ENCODE measurements around the gene GLS.
"Not testable (repeated sequence)": the region's sequence is repeated elsewhere in the genome, so short reads cannot be mapped to it uniquely, and the experiment has no call there.

Gene GLS

GRCh38 chr2:190933361-190933760 is 52.7 kb downstream of the GLS start:
- no peak for DNase-seq (ENCODE audit: low read depth)

GRCh38 chr2:190935054-190935453 is 54.4 kb downstream of the GLS start:
- DNase-seq (ENCODE audit: low read depth) = no peak

- DNase-seq (ENCODE audit: low read depth) = peak; percentile 63
Observed at GRCh38 chr2:190938771-190939335, 58.2 kb downstream of the GLS start.

GRCh38 chr2:190940454-190940853 is 59.8 kb downstream of the GLS start:
- peak; percentile 33 for DNase-seq (ENCODE audit: low read depth)

DNA sequence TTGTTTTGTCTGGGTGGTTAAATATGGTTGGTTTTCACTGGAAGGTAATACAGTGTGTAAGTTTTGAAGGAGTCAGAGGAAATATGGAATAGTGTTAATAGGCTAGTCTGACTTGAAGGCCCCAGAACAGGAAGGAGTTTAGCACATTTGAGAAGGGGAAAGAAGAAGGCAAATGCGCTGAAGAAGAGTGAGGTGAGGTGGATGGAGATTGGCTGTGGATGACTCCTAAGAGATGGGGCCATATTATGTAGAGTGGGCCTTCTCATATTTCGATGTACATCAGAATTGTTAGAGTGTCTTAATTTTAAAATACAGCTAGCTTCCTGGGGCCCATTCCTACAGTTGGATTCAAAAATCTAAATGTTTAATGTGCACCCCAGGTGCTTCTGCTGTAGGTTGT is 61.0 kb downstream of the GLS start:
- no peak for DNase-seq (ENCODE audit: low read depth)

- DNase-seq (ENCODE audit: low read depth) = no peak
Observed at GRCh38 chr2:190942697-190943096, 62.1 kb downstream of the GLS start.

GRCh38 chr2:190943706-190944105 is 63.1 kb downstream of the GLS start:
- DNase-seq (ENCODE audit: low read depth) = no peak

GRCh38 chr2:190947141-190947540 is 66.5 kb downstream of the GLS start:
- no peak for DNase-seq (ENCODE audit: low read depth)

DNA sequence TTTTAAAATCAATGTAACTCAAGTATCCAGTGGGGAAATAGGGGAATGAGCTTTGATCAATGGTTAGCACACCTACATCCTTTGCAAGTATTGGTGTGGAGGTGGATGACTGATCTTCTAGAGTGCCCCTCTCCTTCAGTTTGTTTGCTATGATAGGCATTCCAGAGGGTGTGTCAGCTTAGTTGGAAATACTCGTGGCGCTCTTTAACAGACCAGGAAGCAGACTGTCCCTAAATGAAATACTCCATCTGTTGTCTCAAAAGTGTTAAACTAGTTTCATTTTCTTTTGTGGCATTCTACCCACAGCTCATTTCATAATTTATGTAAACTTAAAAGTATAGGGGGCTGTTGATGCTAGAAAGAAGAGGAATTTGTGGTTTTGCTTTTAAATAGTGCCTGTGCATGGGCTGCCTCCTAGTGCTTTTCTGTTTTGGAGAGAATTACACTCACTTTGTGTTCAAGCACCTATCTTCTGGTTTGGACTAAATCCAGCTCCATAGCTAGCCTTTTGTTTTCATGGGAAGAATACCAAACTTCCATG is 67.2 kb downstream of the GLS start:
- peak; percentile 55 for DNase-seq (ENCODE audit: low read depth)

DNA sequence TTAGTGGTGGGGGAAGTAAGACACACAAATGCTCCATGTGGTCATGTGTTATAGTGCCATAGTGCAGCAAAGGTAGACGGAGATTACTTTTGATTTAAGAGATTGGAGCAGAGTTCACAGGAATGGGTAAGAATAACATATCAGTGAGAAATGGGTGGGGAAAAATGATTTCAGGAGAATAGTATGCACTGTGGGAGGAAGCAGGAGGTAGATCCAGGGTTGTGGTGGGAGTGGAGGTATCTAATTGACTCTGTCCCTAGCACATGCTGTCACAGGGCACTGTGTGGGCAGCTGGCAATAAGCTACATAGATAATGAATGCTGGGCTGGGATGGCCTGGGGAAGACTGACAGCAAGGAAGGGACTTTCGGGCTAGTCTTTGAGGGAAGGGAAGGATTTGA is 68.0 kb downstream of the GLS start:
- no peak for DNase-seq (ENCODE audit: low read depth)

DNA sequence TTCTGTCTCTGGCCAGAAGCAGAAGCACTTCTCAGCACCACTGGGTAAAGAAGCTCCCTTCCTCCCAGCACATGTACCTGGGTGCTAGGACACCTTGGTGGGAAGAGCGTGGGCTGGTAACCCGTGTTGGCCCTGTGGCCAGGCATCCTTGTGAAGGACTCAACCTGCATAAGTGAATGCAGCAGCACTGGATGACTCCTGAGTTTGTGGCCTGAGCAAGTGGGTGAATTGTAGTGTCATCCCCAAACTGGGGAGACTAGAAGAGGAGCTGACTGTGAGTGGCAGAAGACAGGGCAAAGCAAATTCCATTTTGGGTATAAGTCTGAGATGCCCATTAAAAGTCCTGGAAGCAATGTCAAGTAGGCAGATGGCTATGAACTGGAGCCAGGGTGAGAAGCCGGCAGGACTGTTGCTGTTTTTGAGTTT is 70.0 kb downstream of the GLS start:
- DNase-seq (ENCODE audit: low read depth) = no peak

GRCh38 chr2:190953257-190953656 is 72.6 kb downstream of the GLS start:
- DNase-seq (ENCODE audit: low read depth) = no peak

GRCh38 chr2:190959911-190960788 is 79.5 kb downstream of the GLS start:
- no peak for DNase-seq (ENCODE audit: low read depth)

- not testable (repeated sequence) for DNase-seq (ENCODE audit: low read depth)
Observed at GRCh38 chr2:190961117-190961516, 80.5 kb downstream of the GLS start.

DNA sequence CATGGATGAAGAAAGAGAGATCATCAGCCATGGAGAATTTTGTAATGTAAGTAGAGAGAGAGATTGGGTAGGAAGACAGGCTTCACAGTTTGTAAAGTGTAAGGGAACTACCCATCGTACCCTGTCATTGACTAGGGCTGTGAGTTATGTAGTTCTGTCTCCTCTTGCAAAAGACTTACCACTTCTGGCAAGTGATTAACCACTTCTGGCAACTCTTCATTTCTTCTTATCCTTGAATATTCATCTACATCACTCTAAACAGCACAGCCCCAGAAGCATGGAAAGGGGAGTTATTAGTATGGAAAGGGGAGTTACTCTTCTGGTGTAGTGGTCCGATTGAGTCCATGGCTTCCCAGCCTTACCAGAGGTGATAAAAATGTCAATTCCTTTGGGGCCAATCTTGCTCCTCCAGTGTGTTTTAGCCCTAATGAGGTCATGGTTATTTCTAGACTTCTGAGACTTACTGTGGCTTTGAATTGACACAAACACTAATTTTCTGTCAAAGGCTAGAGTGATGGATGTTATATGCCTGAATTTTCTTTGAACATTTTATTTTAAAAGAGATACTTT is 81.4 kb downstream of the GLS start:
- no peak for DNase-seq (ENCODE audit: low read depth)

DNA sequence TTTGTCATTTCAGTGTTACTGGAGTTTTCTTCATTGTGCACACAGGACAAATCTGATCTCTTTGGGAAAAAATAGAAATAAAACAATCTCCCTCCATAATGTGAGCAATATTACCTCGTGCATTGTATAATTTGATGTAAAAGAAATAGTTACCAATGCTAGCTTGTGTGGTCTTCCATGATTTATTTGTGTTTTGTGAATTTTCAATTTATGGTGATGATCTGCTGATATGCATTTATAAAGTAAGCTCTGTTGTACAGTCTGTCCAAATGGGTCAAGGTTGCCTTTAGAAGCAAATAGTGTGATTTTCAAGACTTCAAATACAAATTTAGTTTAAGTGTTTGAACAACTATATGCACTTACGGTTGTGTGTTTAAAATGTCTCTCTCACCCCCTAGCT is 82.5 kb downstream of the GLS start:
- DNase-seq (ENCODE audit: low read depth) = no peak

DNA sequence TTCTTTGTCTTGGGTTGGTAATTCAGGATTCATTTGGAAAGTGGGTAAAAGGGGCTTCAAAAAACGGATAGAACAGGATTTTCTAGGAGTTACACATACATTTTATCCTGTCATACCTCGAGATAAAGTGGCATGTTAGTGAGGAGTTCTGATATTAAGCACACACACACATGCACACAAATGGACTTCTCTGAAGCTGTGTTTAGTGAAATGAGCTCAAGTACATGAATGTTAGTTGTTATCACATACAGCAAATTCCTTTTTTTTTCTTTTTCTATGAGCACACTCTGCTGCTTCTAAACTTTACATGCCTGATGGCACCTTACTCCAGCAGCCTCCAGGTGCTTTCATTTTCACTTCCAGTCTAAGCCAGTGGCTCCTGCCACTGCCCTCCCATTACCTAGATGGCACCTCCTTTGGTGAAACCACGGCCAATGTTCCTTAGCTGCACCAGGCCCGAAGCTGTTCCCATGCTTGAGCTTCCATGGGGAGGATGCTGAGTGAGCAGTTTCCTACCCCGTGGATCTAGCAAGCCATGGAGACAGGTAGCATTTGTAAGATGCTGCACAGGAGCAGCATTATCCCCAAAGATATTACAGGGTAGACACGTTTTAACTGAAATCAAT is 83.7 kb downstream of the GLS start:
- DNase-seq (ENCODE audit: low read depth) = no peak

GRCh38 chr2:190965580-190966222 is 85.1 kb downstream of the GLS start:
- DNase-seq (ENCODE audit: low read depth) = no peak

GRCh38 chr2:190968522-190968921 is 87.9 kb downstream of the GLS start:
- DNase-seq (ENCODE audit: low read depth) = no peak

DNA sequence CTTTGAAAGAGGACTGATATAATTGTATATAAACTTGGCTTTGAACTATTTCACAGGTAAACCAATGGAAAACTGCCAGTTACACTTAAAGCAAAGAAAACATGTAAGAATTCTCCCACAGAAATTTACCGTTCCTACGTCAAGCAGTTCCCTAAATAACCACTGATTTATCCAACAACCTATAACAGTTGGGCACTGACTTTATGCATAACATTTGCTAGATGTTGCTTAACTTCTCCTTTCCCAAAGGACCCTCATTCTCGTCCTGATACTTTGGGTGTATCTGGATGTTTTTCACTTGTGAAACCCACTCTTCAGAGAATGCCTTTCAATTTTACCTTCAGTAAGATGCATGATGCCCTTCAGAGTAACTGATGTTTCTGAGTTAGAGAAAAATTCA is 89.5 kb downstream of the GLS start:
- DNase-seq (ENCODE audit: low read depth) = no peak

- DNase-seq (ENCODE audit: low read depth) = no peak
Observed at GRCh38 chr2:190970873-190971506, 90.4 kb downstream of the GLS start.

- DNase-seq (ENCODE audit: low read depth) = peak; percentile 24
Observed at GRCh38 chr2:190972213-190972612, 91.6 kb downstream of the GLS start.

Measured in fibroblast of gingiva (primary cell).